HEK293 (cell line): ENCODE data around the gene STYXL1.
A peak's percentile ranks its signal among the peaks of the same experiment; 100 is the strongest.

Source experiments
- CTCF ChIA-PET: fragments of 350-600 bp; formaldehyde crosslinking; extraction: SDS; loops from one replicate; lab custom pipeline; 2021; ENCODE audit warnings: antibody characterized with exemption; lab: Yijun Ruan, JAX
- POLR2A ChIA-PET: fragments of 300-600 bp; formaldehyde crosslinking; extraction: SDS; loops from one replicate; lab custom pipeline; 2020; ENCODE audit warnings: antibody characterized with exemption, inconsistent platforms; lab: Yijun Ruan, JAX
- H3K27ac ChIP-seq: fragments of 200-500 bp; sonication (Bioruptor generic); 2 replicates; pipeline ENCODE4 v1.5.1; 2014; ENCODE audit warnings: low read depth, low read length, control low read depth, inconsistent platforms; ENCODE audit errors: extremely low read depth
- H3K36me3 ChIP-seq, 2 experiments: fragments of 200-500 bp in 1 of 2; sonication (Bioruptor generic) in 1 of 2; 1 replicate in 1 of 2; 2 replicates in 1 of 2; pipeline ENCODE4 v1.5.1; 2014 to 2017; ENCODE audit warnings: inconsistent platforms in 2 of 2, low read length in 2 of 2; ENCODE audit not compliant: control insufficient read depth in 2 of 2, insufficient read depth in 1 of 2
- H3K4me1 ChIP-seq: fragments of 200-500 bp; sonication (Bioruptor generic); 2 replicates; pipeline ENCODE4 v1.5.1; 2014; ENCODE audit warnings: mild to moderate bottlenecking, low read length, inconsistent platforms; ENCODE audit not compliant: control insufficient read depth, insufficient read depth
- H3K4me3 ChIP-seq: 2 replicates; pipeline ENCODE4 v1.5.1; 2011; ENCODE audit warnings: low read depth, mild to moderate bottlenecking, control low read depth, low read length, moderate library complexity
- H3K9me3 ChIP-seq: fragments of 200-500 bp; sonication (Bioruptor generic); 2 replicates; pipeline ENCODE4 v1.5.1; 2014; ENCODE audit warnings: low read depth, low read length, inconsistent platforms; ENCODE audit not compliant: control insufficient read depth, insufficient read depth
- EGR2 ChIP-seq: fragments of 450-650 bp; formaldehyde crosslinking; IDR thresholded peaks from 2 replicates; pipeline ENCODE4 v1.5.1; 2016; ENCODE audit warnings: low read depth, missing biosample characterization, missing genetic modification characterization
- GLIS1 ChIP-seq: fragments of 450-650 bp; formaldehyde crosslinking; IDR thresholded peaks from 2 replicates; pipeline ENCODE4 v1.5.1; 2016; ENCODE audit warnings: missing biosample characterization, missing genetic modification characterization
- KLF1 ChIP-seq: fragments of 450-650 bp; formaldehyde crosslinking; IDR thresholded peaks from 2 replicates; pipeline ENCODE4 v1.5.1; 2016; ENCODE audit warnings: missing biosample characterization, missing genetic modification characterization
- OVOL3 ChIP-seq: fragments of 450-650 bp; formaldehyde crosslinking; IDR thresholded peaks from 2 replicates; pipeline ENCODE4 v1.5.1; 2016; ENCODE audit warnings: missing biosample characterization, missing genetic modification characterization
- SP2 ChIP-seq: fragments of 450-650 bp; formaldehyde crosslinking; IDR thresholded peaks from 2 replicates; pipeline ENCODE4 v1.5.1; 2016; ENCODE audit warnings: missing biosample characterization, missing genetic modification characterization
- ZBTB1 ChIP-seq: fragments of 450-650 bp; formaldehyde crosslinking; IDR thresholded peaks from 2 replicates; pipeline ENCODE4 v1.5.1; 2016; ENCODE audit warnings: missing biosample characterization, missing genetic modification characterization
- ZBTB8A ChIP-seq: fragments of 450-650 bp; formaldehyde crosslinking; IDR thresholded peaks from 2 replicates; pipeline ENCODE4 v1.5.1; 2016; ENCODE audit warnings: missing biosample characterization, missing genetic modification characterization
- ZFHX2 ChIP-seq: fragments of 450-650 bp; formaldehyde crosslinking; conservative IDR thresholded peaks from 2 replicates; pipeline ENCODE4 v1.5.1; 2016; ENCODE audit warnings: missing biosample characterization, missing genetic modification characterization
- ZNF121 ChIP-seq: fragments of 450-650 bp; formaldehyde crosslinking; IDR thresholded peaks from 2 replicates; pipeline ENCODE4 v1.5.1; 2016; ENCODE audit warnings: missing biosample characterization, missing genetic modification characterization
- ZNF350 ChIP-seq: fragments of 450-650 bp; formaldehyde crosslinking; IDR thresholded peaks from 2 replicates; pipeline ENCODE4 v1.5.0; 2017; ENCODE audit warnings: missing biosample characterization, mild to moderate bottlenecking, missing genetic modification characterization
- ZNF366 ChIP-seq: fragments of 450-650 bp; formaldehyde crosslinking; conservative IDR thresholded peaks from 2 replicates; pipeline ENCODE4 v1.5.1; 2016; ENCODE audit warnings: missing biosample characterization, missing genetic modification characterization
- ZNF416 ChIP-seq: fragments of 450-650 bp; formaldehyde crosslinking; IDR thresholded peaks from 2 replicates; pipeline ENCODE4 v1.5.1; 2016; ENCODE audit warnings: missing biosample characterization, missing genetic modification characterization
- ZNF658 ChIP-seq: fragments of 450-650 bp; formaldehyde crosslinking; IDR thresholded peaks from 2 replicates; pipeline ENCODE4; 2016; ENCODE audit warnings: missing biosample characterization, missing genetic modification characterization
- ZNF660 ChIP-seq: fragments of 450-650 bp; IDR thresholded peaks from 2 replicates; pipeline ENCODE4 v1.5.1; 2018; ENCODE audit warnings: missing biosample characterization, mild to moderate bottlenecking, missing genetic modification characterization
- ZNF707 ChIP-seq: fragments of 450-650 bp; formaldehyde crosslinking; IDR thresholded peaks from 2 replicates; pipeline ENCODE4 v1.5.1; 2016; ENCODE audit warnings: missing biosample characterization, missing genetic modification characterization
- TF ChIP-seq, protein P1 (sequence below): fragments of 450-650 bp; formaldehyde crosslinking; IDR thresholded peaks from 2 replicates; pipeline ENCODE4 v1.5.1; 2016; ENCODE audit warnings: missing biosample characterization, missing genetic modification characterization
- TF ChIP-seq, protein P2 (sequence below): fragments of 450-650 bp; formaldehyde crosslinking; conservative IDR thresholded peaks from 2 replicates; pipeline ENCODE4 v1.5.1; 2016; ENCODE audit warnings: low read depth, missing biosample characterization, missing genetic modification characterization
- TF ChIP-seq, protein P3 (sequence below): fragments of 450-650 bp; formaldehyde crosslinking; IDR thresholded peaks from 2 replicates; pipeline ENCODE4 v1.5.1; 2016; ENCODE audit warnings: missing biosample characterization, missing genetic modification characterization
- TF ChIP-seq, protein P4 (sequence below): fragments of 450-650 bp; formaldehyde crosslinking; IDR thresholded peaks from 2 replicates; pipeline ENCODE4 v1.5.1; 2016; ENCODE audit warnings: missing biosample characterization, missing genetic modification characterization

The STYXL1 gene

DNA sequence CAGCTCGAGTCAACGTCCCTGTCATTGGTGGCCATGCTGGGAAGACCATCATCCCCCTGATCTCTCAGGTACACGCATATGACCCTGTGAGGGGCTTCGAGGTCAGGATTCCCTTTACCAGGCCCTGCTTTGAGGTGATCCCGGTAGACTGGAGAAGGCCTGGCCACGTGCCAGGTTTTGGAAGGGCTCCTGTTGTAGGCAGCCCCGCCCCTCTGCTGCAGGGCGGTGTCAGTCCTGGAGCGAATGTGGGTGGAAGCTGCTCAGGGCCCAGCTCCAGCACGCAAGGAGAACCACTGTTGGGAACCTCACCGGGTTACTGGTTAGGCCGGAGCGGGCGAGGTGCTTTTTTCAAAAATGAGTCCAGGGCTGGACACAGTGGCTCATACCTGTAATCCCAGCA lies 15.7 kb upstream of the STYXL1 start:
- Histone ChIP-seq H3K27ac (no peak overlapping the region), H3K36me3 (peaks cover 20 to 89% of the 10 kb centered on the region in 2 experiments)
- ChIA-PET POLR2A (interaction anchor here (0.6 to 1.0 kb wide), 2 partner anchors 16 to 266 kb away, joined by 5 to 8 read pairs; partner anchors contain the start of genes MDH2 and STYXL1), CTCF (interaction anchor here (0.8 to 0.9 kb wide), 2 partner anchors 15 to 115 kb away, joined by 3 to 5 read pairs; no protein-coding TSS in a partner anchor)
- TF ChIP-seq ZFHX2 (tag by site-specific recombination) (0 out of 2 replicates have a peak, but pooled peaks have one; percentile 32), ZNF660 (tag by site-specific recombination) (0 out of 2 replicates have a peak, but pooled peaks have one; percentile 36), ZBTB1 (tag by site-specific recombination) (no peak), ZNF707 (tag by site-specific recombination) (no peak), ZNF350 (tag by site-specific recombination) (0 out of 2 replicates have a peak, but pooled peaks have one; percentile 12), ZNF658 (no peak), KLF1 (tag by site-specific recombination) (peak; percentile 45; the same call in 1 of the 2 replicates), OVOL3 (no peak)
- TF ChIP-seq, all 188 proteins: peak for 4
- H3K4me1 ChIP-seq = no peaks in the 10 kb centered on the region
- H3K9me3 ChIP-seq = no peaks in the 10 kb centered on the region
- no peak overlapping the region for H3K4me3 ChIP-seq

DNA sequence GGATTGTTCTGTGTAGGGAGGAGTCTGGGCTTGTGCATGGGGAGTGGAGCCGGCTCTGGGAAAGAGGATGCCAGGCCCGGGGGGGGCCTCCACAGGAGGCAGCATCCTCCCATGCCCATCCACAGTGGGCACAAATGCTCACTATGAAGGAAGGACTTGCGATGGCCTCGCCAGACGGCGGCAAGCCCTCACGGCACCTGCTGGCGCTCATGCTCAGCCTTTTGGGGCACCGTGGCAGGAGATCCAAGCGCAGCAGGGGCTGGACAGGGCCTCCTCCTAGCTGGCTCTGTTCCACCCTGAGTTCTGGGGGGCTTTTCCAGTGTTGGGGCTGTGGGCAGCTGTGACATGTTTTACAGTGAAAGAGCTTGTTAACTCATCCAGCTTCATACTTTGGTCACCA lies 15.3 kb upstream of the STYXL1 start:
- H3K36me3 ChIP-seq = peaks cover 20 to 93% of the 10 kb centered on the region in 2 experiments
- POLR2A ChIA-PET = interaction anchor here (0.6 to 1.0 kb wide), 2 partner anchors 15 to 266 kb away, joined by 5 to 8 read pairs; partner anchors contain the start of genes MDH2 and STYXL1
- no peak for TF ChIP-seq ZBTB8A (tag by site-specific recombination)
- TF ChIP-seq, protein P1, sequence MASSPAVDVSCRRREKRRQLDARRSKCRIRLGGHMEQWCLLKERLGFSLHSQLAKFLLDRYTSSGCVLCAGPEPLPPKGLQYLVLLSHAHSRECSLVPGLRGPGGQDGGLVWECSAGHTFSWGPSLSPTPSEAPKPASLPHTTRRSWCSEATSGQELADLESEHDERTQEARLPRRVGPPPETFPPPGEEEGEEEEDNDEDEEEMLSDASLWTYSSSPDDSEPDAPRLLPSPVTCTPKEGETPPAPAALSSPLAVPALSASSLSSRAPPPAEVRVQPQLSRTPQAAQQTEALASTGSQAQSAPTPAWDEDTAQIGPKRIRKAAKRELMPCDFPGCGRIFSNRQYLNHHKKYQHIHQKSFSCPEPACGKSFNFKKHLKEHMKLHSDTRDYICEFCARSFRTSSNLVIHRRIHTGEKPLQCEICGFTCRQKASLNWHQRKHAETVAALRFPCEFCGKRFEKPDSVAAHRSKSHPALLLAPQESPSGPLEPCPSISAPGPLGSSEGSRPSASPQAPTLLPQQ (tag by site-specific recombination) = no peak
- TF ChIP-seq, protein P2, sequence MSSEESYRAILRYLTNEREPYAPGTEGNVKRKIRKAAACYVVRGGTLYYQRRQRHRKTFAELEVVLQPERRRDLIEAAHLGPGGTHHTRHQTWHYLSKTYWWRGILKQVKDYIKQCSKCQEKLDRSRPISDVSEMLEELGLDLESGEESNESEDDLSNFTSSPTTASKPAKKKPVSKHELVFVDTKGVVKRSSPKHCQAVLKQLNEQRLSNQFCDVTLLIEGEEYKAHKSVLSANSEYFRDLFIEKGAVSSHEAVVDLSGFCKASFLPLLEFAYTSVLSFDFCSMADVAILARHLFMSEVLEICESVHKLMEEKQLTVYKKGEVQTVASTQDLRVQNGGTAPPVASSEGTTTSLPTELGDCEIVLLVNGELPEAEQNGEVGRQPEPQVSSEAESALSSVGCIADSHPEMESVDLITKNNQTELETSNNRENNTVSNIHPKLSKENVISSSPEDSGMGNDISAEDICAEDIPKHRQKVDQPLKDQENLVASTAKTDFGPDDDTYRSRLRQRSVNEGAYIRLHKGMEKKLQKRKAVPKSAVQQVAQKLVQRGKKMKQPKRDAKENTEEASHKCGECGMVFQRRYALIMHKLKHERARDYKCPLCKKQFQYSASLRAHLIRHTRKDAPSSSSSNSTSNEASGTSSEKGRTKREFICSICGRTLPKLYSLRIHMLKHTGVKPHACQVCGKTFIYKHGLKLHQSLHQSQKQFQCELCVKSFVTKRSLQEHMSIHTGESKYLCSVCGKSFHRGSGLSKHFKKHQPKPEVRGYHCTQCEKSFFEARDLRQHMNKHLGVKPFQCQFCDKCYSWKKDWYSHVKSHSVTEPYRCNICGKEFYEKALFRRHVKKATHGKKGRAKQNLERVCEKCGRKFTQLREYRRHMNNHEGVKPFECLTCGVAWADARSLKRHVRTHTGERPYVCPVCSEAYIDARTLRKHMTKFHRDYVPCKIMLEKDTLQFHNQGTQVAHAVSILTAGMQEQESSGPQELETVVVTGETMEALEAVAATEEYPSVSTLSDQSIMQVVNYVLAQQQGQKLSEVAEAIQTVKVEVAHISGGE (tag by site-specific recombination) = no peak
- no peak for TF ChIP-seq SP2 (tag by site-specific recombination)
- no peak for TF ChIP-seq EGR2
- no peak for TF ChIP-seq ZNF121 (tag by site-specific recombination)
- TF ChIP-seq, protein P3, sequence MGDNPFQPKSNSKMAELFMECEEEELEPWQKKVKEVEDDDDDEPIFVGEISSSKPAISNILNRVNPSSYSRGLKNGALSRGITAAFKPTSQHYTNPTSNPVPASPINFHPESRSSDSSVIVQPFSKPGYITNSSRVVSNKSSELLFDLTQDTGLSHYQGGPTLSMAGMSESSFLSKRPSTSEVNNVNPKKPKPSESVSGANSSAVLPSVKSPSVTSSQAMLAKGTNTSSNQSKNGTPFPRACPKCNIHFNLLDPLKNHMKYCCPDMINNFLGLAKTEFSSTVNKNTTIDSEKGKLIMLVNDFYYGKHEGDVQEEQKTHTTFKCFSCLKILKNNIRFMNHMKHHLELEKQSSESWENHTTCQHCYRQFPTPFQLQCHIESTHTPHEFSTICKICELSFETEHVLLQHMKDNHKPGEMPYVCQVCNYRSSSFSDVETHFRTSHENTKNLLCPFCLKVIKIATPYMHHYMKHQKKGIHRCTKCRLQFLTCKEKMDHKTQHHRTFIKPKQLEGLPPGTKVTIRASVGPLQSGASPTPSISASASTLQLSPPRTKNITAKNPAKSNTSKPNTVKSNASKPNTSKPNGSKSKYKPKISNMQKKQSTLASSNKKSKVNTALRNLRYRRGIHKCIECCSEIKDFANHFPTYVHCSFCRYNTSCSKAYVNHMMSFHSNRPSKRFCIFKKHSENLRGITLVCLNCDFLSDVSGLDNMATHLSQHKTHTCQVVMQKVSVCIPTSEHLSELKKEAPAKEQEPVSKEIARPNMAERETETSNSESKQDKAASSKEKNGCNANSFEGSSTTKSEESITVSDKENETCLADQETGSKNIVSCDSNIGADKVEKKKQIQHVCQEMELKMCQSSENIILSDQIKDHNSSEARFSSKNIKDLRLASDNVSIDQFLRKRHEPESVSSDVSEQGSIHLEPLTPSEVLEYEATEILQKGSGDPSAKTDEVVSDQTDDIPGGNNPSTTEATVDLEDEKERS (tag by site-specific recombination) = no peak
- TF ChIP-seq ZNF366 (tag by site-specific recombination) = no peak
- TF ChIP-seq, protein P4, sequence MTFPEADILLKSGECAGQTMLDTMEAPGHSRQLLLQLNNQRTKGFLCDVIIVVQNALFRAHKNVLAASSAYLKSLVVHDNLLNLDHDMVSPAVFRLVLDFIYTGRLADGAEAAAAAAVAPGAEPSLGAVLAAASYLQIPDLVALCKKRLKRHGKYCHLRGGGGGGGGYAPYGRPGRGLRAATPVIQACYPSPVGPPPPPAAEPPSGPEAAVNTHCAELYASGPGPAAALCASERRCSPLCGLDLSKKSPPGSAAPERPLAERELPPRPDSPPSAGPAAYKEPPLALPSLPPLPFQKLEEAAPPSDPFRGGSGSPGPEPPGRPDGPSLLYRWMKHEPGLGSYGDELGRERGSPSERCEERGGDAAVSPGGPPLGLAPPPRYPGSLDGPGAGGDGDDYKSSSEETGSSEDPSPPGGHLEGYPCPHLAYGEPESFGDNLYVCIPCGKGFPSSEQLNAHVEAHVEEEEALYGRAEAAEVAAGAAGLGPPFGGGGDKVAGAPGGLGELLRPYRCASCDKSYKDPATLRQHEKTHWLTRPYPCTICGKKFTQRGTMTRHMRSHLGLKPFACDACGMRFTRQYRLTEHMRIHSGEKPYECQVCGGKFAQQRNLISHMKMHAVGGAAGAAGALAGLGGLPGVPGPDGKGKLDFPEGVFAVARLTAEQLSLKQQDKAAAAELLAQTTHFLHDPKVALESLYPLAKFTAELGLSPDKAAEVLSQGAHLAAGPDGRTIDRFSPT (tag by site-specific recombination) = no peak
- no peak for TF ChIP-seq ZNF416 (tag by site-specific recombination)
- no peak for TF ChIP-seq GLIS1 (tag by site-specific recombination)
- no peaks in the 10 kb centered on the region for H3K9me3 ChIP-seq
- no peaks in the 10 kb centered on the region for H3K4me1 ChIP-seq
- H3K27ac ChIP-seq = no peak overlapping the region
- CTCF ChIA-PET = interaction anchor here (0.8 to 0.9 kb wide), 2 partner anchors 14 to 115 kb away, joined by 3 to 5 read pairs; no protein-coding TSS in a partner anchor
- no peak overlapping the region for H3K4me3 ChIP-seq
